ENCODE data around the gene CCDC197.
A peak's percentile ranks its signal among the peaks of the same experiment; 100 is the strongest.

CCDC197 gene

DNA sequence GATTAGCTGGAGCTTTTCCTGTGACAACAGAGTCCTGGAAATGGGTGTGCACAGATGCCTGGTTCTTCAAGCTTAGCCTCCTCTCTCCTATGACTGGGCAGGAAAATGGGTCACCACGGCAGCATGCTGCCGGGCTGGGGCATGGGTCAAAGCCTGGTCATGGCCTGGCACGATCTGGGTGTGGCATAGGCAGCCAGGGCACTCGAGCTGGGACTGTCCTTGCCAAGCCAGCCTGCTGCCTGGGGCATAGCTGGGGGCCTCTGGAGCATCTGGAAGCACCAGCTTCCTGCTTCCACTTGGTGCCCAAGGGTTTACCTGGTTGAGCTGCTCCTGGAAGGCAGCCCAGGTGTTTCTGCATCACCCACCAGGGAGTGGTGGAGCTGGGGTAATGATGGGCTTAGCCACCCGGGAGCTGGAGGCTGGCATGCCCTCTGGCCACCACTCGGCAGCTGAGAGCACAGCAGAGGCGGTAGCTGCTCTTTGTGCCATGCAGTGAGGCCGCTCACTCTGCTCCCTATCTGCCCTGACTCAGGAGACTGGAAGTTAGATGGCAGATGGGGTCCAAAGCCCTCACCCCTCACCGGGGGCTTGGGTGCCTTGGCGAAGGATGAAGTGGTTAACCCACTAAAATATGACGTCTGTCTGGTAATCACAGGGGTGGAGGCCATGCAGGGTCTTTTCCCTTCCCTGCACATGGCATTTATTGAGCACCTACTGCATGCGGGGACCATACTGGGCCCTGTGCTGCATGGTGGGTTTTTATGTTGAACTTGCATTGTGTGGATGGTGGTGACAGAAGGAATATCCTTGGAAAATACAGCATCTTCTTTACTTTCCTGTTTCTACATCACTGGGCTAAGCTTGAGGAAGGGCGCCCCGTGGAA, 30.7 kb downstream of the CCDC197 start:
- DNase-seq = no peak

DNA sequence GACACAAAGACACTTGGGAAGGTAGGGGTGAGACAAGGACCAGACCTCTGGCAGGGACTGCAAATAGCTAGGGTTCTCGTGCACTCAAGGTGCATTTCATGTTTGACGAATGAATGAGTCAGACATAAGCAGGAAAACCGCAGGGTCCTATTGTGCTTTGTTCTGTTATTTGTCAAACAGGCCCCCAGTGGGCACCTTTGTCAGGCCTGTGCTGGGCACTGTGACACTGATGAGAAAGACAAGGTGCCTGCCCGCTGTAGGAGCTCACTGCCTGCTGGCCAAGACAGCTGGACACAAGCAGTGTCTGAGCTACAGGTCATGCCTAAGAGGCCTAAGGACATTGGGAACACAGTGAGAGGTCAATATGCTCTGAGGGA, 31.3 kb downstream of the CCDC197 start:
- DNase-seq = no peak

DNA sequence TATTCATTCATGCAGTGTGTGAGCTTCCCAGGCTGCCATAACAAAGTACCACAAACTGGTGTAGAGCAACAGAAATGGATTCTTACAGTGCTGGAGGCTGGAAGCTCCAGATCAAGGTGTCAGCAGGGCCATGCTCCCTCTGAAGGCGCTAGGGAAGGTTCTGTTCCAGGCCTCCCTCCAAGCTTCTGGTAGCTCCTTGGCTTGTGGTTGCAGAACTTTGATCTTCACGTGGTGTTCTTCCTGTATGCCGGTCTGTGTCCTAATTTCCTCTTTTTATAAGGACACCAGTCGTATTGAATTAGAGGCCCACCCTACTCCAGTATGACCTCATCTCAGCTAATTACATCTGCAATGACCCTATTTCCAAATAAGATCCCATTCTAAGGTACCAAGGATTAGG, 32.2 kb downstream of the CCDC197 start:
- no peak for DNase-seq

DNA sequence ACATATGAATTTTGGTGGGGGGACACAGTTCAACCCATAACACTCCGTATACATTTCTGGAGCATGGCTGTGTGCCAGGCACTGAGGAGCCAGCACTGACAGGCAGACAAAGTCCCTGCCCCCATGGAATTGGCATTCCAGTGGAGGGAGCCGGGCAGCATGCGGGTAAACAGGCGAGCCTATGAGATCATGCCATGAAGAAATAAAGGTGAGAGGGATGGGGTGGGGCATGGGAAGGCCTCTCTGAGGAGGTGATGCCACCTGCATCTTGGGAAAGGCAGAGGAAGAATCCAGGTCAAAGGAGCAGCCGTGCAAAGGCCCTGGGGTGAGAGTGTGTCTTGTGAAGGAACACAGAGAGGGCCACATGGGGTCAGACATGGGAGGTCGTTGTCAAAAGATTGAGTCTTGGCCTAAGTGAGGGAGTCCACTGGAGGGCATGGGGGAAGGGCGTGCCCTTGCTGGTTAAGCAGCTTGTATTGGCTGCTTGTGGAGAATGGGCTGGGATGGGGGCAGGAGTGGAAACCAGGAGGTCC, 32.6 kb downstream of the CCDC197 start:
- DNase-seq = no peak

DNA sequence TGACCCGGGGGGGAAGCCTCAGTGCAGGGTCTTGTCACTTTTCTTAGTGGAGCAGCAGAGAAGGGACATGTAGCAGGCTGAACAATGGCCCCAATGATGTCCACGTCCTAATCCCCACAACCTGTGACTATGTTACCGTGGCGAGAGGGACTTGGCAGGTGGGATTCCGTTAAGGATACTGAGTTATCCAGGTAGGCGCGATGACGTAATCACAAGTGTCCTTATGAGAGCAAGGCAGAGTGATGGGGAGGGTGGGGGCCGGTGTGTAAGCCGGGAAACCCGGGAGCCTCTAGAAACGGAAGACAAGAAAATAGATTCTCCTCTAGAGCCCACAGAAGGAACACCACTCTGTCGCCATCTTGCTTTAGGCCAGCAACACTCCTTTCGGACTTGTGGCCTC, 33.5 kb downstream of the CCDC197 start:
- no peak for DNase-seq

DNA sequence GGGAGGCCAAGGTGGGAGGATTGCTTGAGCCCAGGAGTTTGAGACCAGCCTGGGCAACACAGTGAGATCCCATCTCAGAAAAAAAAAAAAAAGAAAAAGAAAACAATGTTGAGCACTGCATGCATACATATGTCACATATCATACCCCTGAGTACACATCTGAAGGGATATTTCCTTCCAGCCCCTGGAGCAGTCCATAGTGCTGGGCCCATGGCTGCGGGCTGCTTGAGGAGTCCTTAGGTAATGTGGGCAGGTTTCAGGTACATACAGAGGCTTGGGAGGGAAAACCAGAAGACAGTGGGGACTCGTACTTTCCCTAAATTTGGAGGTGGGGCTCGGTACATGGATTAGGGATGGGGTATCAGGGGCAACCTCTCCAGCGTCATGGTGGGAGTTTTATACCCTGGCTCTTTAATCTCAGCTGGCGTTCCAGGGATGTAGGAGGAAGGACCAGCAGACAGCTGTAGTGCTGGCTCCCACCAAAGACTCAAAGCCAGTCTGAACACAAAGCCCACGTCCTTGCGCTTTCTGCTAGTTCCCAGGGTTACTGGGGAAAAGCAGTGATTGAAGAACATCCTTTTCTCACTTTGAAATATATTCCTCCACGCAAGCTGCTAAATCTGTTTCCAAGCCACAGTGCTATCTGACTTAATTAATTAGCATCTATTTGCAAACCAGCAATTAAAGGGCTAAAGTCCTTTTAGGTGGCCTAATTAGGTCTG, 34.2 kb downstream of the CCDC197 start:
- DNase-seq = no peak

DNA sequence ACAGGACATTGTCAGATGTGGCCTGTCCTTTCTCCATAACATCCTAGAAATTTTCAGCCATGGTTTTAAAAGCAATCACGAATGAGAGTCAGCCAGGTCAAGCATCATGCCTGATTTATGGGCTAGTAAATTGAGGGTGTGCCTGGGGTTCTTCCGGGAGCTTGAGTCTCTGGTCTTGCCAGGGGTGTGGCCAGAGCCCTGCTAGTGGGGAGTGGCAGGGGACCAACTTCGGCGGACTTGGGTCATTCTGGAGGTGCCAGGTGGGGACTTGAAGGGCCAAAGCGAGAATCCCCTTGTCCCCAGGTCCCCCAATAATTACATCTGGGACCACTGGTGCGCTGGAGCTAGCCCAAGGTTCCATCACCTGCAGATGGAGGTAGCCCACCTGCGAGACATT, 34.8 kb downstream of the CCDC197 start:
- DNase-seq = no peak

DNA sequence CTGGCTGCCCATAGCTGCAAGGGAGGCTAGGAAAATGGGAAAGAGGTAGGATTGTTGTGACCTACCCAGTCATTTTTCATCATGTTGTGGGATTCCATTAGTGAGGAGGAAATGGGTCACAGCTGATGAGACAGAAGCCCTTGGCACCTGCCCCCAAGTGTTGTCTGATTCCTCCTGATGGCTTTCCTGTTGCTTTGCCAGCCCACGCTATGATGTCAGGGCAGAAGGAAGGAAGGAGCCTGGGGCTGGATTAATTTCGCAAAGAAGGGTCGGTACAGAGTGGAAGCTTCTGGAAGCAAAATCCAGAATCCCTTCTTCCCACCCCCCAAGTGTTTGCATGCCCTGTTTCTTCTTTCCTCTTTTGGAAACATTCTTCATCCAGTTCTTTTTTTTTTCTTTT, 37.8 kb downstream of the CCDC197 start:
- no peak for DNase-seq

DNA sequence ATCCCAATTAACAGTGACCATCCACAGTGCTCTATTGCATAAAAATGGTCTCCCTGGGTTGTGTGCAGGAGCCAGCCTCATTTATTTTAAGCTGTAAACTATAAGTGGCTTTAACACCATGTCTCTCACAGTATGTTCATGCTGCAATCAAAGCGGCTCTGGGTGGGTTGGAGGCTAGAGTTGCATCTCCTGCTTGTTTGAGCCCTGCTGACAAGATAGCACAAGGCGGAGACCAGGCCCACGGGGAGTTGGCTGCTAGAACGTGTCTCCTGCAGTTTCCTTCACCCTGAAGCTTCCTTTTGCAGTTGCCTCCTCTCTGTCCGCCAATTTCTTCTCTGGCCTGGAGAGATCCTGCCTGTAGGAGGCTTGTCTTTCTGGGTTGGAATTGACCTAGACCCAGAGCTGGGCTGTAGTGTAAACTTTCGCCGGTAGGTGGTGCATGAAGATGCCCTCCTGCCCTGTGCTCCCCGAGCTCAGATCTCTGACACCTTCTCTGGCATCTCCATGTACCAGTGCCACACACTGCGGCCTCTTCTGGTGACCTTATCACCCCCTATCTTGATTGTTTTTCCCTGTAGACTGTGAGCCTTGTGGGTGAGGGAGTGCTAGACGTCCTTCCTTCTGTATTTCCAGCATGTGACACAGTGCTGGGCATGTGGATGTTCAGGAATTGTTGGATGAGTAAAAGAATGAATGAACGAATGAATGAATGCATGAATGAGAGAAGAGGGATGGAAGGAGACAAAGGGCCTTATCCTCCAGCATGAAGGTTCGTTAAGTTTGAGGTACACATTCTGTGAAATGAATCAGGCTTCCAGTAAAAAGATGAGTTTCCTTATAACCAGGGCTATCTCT, 39.4 kb downstream of the CCDC197 start:
- DNase-seq = peak; percentile 6 to 51

DNA sequence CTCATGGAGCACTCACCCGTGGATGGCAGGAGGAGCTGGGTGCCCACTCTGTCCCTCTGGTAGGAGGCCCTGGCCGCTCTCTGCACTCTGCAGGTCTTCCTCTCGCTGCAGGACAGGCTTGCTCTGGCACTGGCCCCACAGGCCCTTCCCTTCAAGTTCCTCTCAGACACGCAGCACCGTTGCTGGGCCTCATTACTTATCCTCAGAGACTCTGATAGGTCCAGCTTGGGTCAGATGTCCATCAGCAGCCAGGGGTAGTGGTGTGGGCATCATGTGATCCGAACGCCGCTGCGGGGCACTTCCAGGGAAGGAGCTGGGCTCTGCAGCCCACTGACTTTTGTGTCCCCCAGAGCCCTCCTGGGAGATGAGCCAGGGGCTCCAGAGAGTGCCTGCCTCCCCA, 40.9 kb downstream of the CCDC197 start:
- DNase-seq = no peak

DNA sequence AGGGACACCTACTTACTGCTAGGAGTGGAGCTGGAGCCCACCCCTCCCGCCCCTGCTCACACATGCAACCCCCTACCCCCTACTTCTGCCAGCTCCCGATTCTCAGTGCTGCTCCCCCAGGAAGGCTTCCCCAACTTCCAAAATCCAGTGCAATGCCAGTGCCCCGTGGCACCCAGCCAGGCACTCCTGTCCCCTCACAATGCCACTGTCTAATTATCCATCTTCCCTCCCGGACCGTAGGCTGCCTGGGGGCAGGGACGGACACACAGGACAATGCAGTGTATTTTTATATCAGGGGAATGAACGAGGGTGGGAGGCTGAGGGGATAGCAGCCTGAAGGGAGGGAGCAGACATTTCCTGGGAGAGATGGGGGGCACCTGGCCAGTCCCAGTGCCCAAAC, 41.4 kb downstream of the CCDC197 start:
- DNase-seq = no peak

DNA sequence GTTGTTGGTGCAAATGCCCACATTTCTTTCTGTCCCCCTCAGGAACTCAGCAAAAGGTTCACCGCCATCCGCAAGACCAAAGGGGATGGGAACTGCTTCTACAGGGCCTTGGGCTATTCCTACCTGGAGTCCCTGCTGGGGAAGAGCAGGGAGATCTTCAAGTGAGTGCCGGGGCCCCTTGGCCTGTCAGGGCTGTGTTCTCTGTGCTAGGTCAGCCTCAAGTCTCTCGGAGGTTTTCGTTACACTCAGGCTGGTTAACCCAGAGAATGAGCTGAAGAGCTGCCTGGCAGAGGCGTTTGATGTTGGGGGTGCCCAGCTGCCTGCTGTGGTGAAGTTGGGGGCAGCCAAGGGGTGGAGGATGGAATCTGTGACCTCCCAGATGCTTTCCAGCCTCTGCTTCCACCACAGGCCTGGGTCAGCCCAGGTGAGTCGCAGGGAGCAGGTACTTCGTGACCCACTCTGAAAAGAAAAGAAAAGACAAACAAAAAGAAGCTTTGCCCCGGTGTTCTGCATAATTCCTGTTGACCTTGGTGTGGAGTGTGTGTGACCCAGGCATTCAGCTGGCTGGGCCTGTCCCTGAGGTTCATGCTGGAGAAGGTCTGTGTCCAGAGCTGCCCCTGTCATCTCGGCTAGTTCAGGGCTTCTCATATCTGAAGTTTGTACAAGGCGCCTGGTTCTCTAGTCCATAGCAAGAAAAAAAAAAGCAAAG, 42.0 kb downstream of the CCDC197 start:
- no peak for DNase-seq

DNA sequence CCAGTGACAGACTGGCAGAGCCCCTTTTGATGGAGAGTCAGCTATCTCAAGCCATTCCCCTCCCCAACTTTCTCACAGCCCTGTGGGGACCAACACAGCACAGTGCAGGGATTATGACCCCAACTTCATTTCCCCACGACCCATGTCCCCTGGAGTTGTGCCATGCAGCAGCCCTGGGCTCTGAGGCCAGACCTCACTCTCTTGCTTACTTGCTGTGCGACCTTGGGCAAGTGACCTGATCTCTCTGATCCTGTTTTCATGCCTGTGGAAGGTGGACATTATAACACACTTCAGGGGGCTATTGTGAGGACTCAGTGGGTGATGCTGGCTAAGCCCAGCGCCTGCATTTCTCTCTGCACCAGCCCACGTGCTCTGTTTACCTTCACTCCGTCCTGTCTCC, 43.1 kb downstream of the CCDC197 start:
- no peak for DNase-seq

DNA sequence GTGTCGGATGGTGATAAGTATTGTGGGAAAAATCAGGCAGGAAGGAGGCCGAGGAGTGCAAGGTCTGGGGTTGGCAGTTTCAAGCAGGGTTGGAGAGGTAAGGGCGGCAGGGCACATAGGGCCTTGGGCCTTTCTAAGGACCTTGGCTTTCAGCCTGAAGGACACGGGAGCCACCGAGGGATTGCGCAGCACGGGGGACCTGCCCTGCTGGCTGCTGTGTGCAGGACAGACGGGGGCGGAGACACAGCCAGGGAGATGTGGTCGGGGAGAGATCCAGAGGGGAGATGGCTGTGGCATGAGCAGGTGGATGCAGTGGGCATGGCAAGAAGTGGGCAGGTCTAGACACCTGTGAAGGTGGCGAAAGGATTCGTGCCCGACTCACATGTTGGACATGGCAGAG, 43.7 kb downstream of the CCDC197 start:
- DNase-seq = no peak

DNA sequence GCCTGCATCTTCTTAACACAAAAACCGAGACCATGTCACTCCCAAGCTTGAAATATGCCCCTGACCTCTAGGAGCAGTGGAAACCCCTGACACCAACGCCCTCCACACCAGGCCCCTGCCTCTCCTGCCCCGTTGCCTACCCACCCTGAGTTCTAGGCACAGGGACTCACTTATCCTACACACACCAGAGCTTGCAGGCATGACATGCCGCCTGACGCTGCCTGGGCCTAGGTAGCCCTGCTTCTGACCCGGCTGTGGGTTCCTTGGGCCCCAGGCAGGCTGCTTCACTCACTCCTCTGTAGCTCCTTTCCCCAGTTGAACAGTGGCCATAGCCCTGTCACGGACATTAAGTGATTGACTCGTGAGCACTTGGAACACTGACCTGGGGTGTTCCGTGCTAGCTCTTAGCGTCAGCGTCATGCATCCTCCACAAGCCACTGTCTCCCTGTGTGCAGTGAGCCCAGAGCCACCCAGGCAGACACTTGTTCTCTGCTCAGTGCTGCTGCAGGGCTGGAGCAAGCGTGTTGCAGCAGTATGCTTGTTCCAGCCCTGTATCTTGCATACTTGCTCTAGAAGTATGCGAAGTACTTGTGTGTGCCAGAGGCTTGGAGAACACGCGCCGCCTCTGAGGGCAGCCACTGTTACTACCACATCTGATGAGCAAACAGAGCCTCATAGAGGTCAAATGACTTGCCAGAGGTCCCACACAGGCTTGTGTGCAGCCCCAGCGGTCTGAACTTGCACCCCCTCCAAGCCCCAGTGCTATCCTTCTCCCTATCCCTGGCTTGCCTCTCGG, 44.6 kb downstream of the CCDC197 start:
- DNase-seq = no peak

DNA sequence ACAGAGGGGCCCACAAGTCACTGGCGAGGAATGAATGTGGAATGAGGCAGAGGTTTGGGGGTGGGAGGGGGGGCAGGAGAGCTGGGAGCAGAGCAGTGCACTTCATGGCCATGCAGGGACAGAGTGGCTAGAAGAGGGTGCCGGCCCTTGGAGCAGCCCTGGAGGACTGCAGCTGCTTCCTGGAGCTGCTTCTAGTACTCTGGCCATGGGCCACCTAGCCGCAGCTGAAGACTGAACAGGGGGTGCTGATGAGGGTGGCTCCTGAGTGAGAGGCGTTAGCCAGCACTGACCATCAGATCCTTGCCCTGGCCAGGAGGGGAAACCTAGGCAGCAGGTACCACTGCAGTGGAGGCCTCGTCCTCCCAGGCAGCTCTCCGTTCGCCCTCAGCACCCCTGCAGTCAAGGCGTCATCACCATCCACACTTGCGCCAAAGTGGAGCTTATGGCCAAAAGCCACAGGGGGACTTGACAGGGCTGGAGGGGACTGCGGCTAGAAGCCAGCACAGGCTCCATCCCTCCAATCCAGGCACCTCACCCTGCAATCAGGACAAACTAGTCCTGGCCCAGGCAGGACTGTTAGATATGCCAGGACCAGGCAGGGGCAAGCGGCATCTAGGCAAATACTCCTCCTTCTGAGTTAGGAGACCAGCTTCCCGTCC, 45.5 kb downstream of the CCDC197 start:
- DNase-seq = no peak

DNA sequence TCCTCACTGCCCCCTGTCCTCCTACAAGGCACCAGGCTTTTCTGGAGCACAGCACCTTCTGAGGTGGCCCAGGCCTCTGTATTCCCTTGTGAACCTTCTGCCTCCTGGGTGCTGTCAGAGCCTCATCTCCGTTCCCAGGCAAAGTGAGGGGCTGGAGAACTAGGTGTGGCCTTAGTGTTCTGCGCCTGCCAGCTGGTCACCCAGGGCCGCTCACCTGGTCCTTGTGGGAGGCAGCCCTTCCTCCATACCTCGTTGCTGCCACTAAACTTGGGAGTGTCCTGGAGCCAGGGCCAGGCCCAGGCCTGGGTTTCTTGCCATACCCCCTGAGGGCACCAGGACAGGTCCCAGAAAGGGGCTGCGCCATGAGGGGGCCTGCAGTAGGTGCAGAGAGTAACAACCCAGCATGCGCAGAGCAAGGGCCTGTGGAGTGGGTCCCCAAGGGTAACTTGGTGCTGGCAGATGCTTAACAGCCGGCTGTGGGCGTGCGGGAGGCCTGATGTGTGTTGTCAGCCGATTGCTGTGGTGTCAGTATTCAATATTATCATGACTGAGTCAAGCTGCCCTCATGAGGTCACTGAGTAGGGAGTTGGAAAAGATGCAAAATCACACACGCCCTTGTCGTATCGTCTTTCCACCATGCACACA, 46.1 kb downstream of the CCDC197 start:
- no peak for DNase-seq

DNA sequence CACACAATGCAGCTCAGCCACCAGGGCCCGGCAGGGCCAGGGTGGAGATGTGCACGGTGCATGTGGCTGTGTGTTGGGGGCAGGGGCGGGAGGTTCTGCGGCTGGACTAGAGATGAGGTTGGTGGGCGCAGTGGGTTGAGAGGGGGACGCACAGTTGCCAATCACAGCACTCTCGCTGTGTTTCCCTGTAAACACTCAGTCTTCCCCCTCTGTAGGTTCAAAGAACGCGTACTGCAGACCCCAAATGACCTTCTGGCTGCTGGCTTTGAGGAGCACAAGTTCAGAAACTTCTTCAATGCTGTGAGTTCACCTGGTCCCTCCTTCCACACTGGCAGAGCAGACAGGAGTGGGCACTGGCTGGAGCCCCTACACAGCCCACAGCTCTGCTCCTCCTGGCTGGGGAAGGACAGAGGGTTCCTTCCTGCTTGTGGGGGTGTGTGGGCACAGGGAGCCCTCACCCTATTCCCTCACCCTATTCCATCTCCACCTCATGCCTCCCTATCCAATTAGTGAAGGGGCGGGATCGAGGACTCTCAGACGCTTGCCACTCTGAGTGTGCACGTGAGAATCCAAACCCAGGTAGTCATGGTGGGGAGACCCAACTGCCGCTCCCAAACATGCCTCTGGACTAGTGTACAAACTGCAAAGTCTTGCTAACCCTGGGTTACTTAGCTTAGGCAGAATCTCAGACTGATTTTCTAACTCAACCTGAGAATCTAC, 46.8 kb downstream of the CCDC197 start:
- DNase-seq = no peak

DNA sequence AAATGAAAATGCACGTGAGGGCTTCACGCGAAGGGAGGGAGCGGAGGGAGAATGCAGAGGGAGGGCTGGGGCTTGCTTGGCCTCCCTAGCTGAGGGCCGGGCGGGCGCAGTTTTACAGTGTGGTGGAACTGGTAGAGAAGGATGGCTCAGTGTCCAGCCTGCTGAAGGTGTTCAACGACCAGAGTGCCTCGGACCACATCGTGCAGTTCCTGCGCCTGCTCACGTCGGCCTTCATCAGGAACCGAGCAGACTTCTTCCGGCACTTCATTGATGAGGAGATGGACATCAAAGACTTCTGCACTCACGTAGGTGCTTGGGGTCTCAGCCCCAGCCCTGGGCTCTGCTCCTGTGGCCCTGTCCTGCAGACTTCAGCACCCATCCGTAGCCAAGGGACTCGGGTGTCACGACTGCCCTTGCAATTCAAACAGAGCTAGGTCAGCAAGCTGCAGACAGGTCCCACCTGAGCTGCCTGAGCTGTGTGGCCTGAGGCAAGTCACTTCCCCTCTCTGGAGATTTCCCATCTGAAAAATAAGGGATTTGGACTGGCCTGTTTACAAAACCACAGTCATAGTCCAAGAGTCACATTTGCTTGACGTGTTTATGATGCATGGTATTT, 47.5 kb downstream of the CCDC197 start:
- no peak for DNase-seq
